MG63 (cell line): Measurements from ENCODE around the gene ANOS1. TPM values are rescaled to one million over a fixed set of nuclear protein-coding genes. Genes with fewer than 3 reads are reported as not detected.

Experiments used
- DNase-seq: peaks from one replicate; pipeline ENCODE4 v3.0.0-alpha.2; 2020
- H3K27me3 ChIP-seq: fragments of 250-450 bp; sonication (Bioruptor Pico); 2 replicates; pipeline ENCODE4 v1.5.1; 2020; ENCODE audit warnings: mild to moderate bottlenecking, moderate library complexity
- H3K36me3 ChIP-seq: fragments of 250-450 bp; sonication (Bioruptor Pico); 2 replicates; pipeline ENCODE4 v1.5.1; 2020; ENCODE audit warnings: mild to moderate bottlenecking, moderate library complexity
- H3K4me3 ChIP-seq: fragments of 250-450 bp; sonication (Bioruptor Pico); 2 replicates; pipeline ENCODE4 v1.5.1; 2020; ENCODE audit warnings: mild to moderate bottlenecking, moderate library complexity
- H3K9me3 ChIP-seq: fragments of 250-450 bp; sonication (Bioruptor Pico); 2 replicates; pipeline ENCODE4 v1.5.1; 2020; ENCODE audit warnings: mild to moderate bottlenecking, moderate library complexity
- total RNA-seq: library from RNA; depleted of rRNA; stranded (reverse); fragments of >200 nt; shearing (Covaris generic); gene quantifications from 2 replicates; pipeline ENCODE4 v1.2.3, GENCODE V29; 2014; ENCODE audit warnings: low replicate concordance

The ANOS1 gene
- total RNA-seq, 1 experiment from 2014 or later, result not detected

DNA sequence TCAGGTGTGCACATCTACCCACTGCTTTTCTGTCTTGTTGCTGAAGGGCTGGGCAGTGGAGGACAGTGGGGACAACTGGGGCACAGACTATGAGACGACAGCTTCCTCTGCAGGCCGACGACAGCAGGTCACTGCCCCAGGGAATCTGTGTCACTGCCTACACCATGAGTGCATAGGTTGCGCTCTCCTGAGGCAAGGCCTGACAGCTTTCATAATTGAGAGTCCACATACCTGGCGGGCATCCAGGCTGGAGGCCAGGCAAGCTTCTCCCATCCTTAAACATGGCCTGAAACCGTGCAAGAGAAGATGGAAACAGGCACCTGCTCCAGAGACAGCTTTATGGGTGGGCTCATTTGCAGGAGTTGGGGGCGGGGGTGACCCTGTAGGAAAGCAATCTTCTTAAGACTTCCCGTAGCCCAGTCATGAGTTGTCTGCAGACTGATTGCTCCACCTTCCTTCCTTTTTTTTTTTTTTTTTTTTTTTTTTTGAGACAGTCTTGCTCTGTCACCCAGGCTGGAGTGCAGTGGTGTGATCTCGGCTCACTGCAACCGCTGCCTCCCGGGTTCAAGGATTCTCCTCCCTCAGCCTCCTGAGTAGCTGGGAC lies 2.9 kb downstream of the ANOS1 start:
- Histone ChIP-seq H3K27me3 (peaks cover 9% of the 10 kb centered on the region), H3K36me3 (no peaks in the 10 kb centered on the region), H3K4me3 (no peak overlapping the region), H3K9me3 (no peaks in the 10 kb centered on the region)
- DNase-seq, result no peak

- peak; percentile 8 for DNase-seq
- H3K27me3 ChIP-seq, result peaks cover 4% of the 10 kb centered on the region
- H3K9me3 ChIP-seq, result no peaks in the 10 kb centered on the region
- no peak overlapping the region for H3K4me3 ChIP-seq
- no peaks in the 10 kb centered on the region for H3K36me3 ChIP-seq
Measured at GRCh38 chrX:8726031-8726652, 5.8 kb downstream of the ANOS1 start.

GRCh38 chrX:8724300-8724699 lies 7.6 kb downstream of the ANOS1 start:
- Histone ChIP-seq H3K27me3 (no peaks in the 10 kb centered on the region), H3K9me3 (no peaks in the 10 kb centered on the region), H3K36me3 (no peaks in the 10 kb centered on the region), H3K4me3 (no peak overlapping the region)
- DNase-seq, result no peak

- Histone ChIP-seq H3K27me3 (no peaks in the 10 kb centered on the region), H3K36me3 (no peaks in the 10 kb centered on the region), H3K4me3 (no peak overlapping the region), H3K9me3 (no peaks in the 10 kb centered on the region)
- no peak for DNase-seq
Measured at GRCh38 chrX:8721536-8721935, 10.4 kb downstream of the ANOS1 start.

DNA sequence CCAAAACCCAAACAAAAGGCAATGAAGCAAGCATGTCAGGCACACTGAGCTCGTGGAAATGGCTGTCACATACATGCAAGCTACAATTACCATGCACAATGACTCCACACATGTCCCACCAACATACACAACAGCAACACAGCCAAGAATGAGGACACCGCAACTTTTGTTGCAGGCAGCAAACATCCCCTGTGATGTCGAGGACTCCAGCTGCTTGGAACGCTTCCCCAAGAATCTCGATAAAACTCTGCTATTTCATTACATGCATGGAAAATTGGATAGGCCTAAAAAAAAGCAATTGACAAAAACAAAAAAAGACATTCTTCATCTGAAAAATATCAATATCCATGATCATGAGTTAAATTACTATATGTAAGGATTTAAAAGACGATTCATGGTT lies 11.8 kb downstream of the ANOS1 start:
- H3K36me3 ChIP-seq, result no peaks in the 10 kb centered on the region
- H3K9me3 ChIP-seq, result no peaks in the 10 kb centered on the region
- no peak for DNase-seq
- no peaks in the 10 kb centered on the region for H3K27me3 ChIP-seq
- no peak overlapping the region for H3K4me3 ChIP-seq

DNA sequence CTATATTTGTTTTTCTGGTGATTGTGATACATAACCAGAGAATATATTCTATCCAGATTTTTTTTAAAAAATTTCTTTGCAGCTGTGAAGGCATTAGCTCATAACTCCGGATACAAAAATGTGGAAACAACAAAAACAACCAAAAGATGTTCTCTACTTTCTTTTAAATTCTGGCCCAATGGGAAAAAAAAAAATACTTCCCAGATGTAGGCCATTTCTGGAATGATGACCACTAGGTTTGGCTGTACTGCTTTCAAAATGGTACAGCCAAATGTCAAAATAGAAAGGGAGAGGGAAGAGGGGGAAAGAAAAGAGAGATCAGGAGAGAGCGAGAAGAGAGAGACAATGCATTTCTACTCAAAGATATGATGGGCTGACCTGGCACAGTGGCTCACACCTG lies 14.6 kb downstream of the ANOS1 start:
- Histone ChIP-seq H3K36me3 (no peaks in the 10 kb centered on the region), H3K9me3 (no peaks in the 10 kb centered on the region), H3K4me3 (no peak overlapping the region), H3K27me3 (no peaks in the 10 kb centered on the region)
- DNase-seq, result no peak

DNA sequence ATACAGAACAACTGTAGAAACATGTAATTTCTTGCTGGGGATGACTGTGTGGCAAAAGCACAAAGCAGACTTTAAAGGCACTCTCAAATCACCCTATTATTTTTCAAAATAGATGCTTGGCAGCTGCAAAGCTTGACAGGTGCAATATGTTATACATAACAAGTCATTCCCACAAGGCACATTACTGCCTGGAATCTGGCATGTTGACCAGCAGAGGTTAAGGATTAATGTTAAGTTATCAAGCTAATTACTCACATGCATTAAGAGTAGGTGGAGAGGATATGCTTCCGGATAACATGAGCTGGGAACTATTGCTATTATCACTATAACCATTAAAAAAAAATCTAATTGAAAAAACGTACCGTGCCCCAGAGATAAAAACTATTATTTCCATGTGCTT lies 17.8 kb downstream of the ANOS1 start:
- no peak overlapping the region for H3K4me3 ChIP-seq
- no peaks in the 10 kb centered on the region for H3K36me3 ChIP-seq
- no peaks in the 10 kb centered on the region for H3K9me3 ChIP-seq
- H3K27me3 ChIP-seq, result no peaks in the 10 kb centered on the region
- DNase-seq, result no peak

DNA sequence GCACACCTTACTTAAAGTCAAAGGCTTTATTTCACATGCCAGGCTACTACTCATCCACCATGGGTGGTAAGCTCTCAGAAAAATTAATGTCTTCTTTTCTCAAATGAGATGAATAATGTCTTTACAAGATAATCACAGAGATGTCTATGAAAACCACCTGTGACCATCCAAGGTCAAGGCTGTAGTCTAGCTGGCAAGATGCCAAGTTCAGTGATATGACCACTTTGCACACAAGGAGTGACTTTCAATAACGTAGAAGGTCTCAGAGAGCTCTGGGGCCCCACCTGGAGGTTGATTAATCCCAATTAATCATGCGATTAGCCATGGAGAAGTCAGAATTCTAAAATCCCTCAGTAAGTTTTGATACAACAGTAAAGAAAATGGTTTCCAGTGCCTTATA lies 20.5 kb downstream of the ANOS1 start:
- Histone ChIP-seq H3K9me3 (no peaks in the 10 kb centered on the region), H3K27me3 (no peaks in the 10 kb centered on the region), H3K4me3 (no peak overlapping the region), H3K36me3 (no peaks in the 10 kb centered on the region)
- no peak for DNase-seq

GRCh38 chrX:8704184-8704583 lies 27.8 kb downstream of the ANOS1 start:
- no peak for DNase-seq
- no peaks in the 10 kb centered on the region for H3K9me3 ChIP-seq
- no peak overlapping the region for H3K4me3 ChIP-seq
- H3K36me3 ChIP-seq, result no peaks in the 10 kb centered on the region
- H3K27me3 ChIP-seq, result no peaks in the 10 kb centered on the region

DNA sequence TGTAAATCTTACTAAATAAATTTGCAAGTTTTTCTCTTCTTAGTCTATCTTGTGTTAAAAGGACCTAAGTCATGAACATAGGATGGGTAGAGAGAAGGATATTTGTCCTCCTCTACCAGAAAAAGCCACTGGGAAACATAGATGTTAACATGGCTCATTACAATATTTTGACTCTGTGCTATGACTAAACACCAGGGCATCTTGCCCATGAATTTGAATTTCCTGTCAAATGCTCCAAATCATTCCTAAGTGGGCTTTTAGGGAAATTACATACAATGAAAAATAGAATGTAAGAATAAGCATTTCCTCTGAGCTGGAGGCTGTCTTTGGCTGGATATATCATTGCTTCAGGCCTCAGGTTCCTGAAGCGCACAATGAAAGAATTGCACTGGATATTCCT lies 39.1 kb downstream of the ANOS1 start:
- no peaks in the 10 kb centered on the region for H3K27me3 ChIP-seq
- DNase-seq, result no peak
- H3K9me3 ChIP-seq, result no peaks in the 10 kb centered on the region
- H3K4me3 ChIP-seq, result no peak overlapping the region
- no peaks in the 10 kb centered on the region for H3K36me3 ChIP-seq

DNA sequence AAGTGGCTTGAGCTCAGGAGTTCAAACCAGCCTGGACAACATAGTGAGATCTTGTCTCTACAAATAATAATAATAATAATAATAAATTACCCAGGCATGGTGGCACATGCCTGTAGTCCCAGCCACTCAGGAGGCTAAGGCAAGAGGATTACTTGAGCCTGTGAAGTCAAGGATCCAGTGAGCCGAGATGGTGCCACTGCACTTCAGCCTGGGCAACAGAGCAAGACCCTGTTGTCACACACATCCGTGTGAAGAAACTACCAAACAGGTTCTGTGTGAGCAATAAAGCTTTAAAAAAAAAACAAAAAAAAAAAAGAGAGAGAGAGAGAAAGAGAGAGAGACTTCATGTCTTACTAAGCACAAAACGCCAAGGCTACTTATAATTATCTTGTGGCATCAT lies 42.5 kb downstream of the ANOS1 start:
- Histone ChIP-seq H3K27me3 (no peaks in the 10 kb centered on the region), H3K36me3 (no peaks in the 10 kb centered on the region), H3K9me3 (no peaks in the 10 kb centered on the region), H3K4me3 (no peak overlapping the region)
- no peak for DNase-seq

GRCh38 chrX:8688776-8689175 lies 43.2 kb downstream of the ANOS1 start:
- DNase-seq, result no peak
- Histone ChIP-seq H3K27me3 (no peaks in the 10 kb centered on the region), H3K36me3 (no peaks in the 10 kb centered on the region), H3K9me3 (no peaks in the 10 kb centered on the region), H3K4me3 (no peak overlapping the region)

- DNase-seq, result no peak
- H3K27me3 ChIP-seq, result no peaks in the 10 kb centered on the region
- no peaks in the 10 kb centered on the region for H3K9me3 ChIP-seq
- no peak overlapping the region for H3K4me3 ChIP-seq
- H3K36me3 ChIP-seq, result no peaks in the 10 kb centered on the region
Measured at GRCh38 chrX:8684201-8684965, 47.6 kb downstream of the ANOS1 start.

- Histone ChIP-seq H3K27me3 (no peaks in the 10 kb centered on the region), H3K4me3 (no peak overlapping the region), H3K36me3 (no peaks in the 10 kb centered on the region), H3K9me3 (no peaks in the 10 kb centered on the region)
- DNase-seq, result no peak
Measured at GRCh38 chrX:8683687-8684086, 48.2 kb downstream of the ANOS1 start.

GRCh38 chrX:8679550-8679949 lies 52.4 kb downstream of the ANOS1 start:
- H3K9me3 ChIP-seq, result no peaks in the 10 kb centered on the region
- no peak for DNase-seq
- H3K36me3 ChIP-seq, result no peaks in the 10 kb centered on the region
- H3K27me3 ChIP-seq, result no peaks in the 10 kb centered on the region
- no peak overlapping the region for H3K4me3 ChIP-seq

DNA sequence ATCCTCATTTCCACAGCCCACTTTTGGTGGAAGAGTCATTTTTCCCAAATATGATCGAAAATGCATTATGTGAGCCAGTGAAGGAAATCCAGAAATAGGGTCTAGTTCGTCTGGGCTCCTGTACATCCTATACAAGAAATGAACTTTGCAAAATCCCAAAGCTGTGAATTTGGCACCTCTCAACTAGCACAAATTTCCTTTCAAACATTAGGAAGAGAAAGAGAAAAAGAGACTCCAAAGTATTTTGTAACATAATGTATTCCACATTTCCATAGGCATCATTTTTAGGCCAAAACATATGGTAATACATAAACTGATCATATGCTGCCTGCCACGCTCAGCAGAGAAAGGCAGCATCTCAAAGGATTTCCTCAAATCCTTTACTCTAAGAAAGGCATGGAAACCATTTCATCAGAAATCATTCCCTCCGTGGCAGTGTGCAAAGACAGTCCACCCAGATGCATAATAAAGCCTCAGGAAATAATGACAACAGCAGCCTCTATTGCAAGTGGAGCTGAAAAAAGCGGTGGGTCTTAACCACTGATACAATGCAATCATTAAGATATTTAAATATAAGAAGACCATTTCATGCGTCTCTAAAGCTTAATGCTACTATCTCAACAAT lies 56.8 kb downstream of the ANOS1 start:
- no peaks in the 10 kb centered on the region for H3K27me3 ChIP-seq
- no peaks in the 10 kb centered on the region for H3K36me3 ChIP-seq
- H3K4me3 ChIP-seq, result no peak overlapping the region
- H3K9me3 ChIP-seq, result no peaks in the 10 kb centered on the region
- DNase-seq, result no peak

- no peak for DNase-seq
- H3K9me3 ChIP-seq, result no peaks in the 10 kb centered on the region
Measured at GRCh38 chrX:8673201-8673600, 58.7 kb downstream of the ANOS1 start.

More at GRCh38 chrX:8673201-8673600, 58.7 kb downstream of the ANOS1 start:
- H3K27me3 ChIP-seq, result no peaks in the 10 kb centered on the region
- no peaks in the 10 kb centered on the region for H3K36me3 ChIP-seq
- H3K4me3 ChIP-seq, result no peak overlapping the region
